ENCODE results near the gene CEP19. TPM values are rescaled to one million over a fixed set of nuclear protein-coding genes. Genes with fewer than 3 reads are reported as not detected.

The CEP19 gene
- total and polyA plus RNA-seq, 2 of the 8 experiments (the other 6 are each of a cell fraction or from before 2014, with no cell fraction given), result 0.95 to 1.6 TPM

GRCh38 chr3:196691386-196691785 is 20.7 kb downstream of the CEP19 start:
- H3K4me3 ChIP-seq (ENCODE audit: extremely low read depth in 1 of 4, insufficient read depth in 2 of 4, low read depth in 3 of 4, low read length in 4 of 4), result no peak overlapping the region
- H3K27ac ChIP-seq (ENCODE audit: low read depth, low read length), result no peak overlapping the region
- peaks cover 2 to 6% (median 2%) of the 10 kb centered on the region in 4 experiments; a peak in 6 of 7 replicates for H3K4me1 ChIP-seq (replicated peaks in 1 of 4; ENCODE audit: control insufficient read depth in 3 of 4, insufficient read depth in 4 of 4, low read length in 3 of 4)
- H3K23ac ChIP-seq (ENCODE audit: insufficient read length), result no peak overlapping the region
- no peak overlapping the region for H3K56ac ChIP-seq (replicated peaks; ENCODE audit: insufficient read length, low read depth, low read length)
- DNase-seq (ENCODE audit: low read depth in 1 of 2, low spot score in 2 of 2), result no peak
- no peak overlapping the region for H2AK5ac ChIP-seq (ENCODE audit: low read depth, low read length)
- no peak for FAIRE-seq
- no peaks in the 10 kb centered on the region for H3K9me3 ChIP-seq (ENCODE audit: insufficient read depth in 2 of 2, low read depth in 1 of 2, low read length in 1 of 2)
- H2BK12ac ChIP-seq (ENCODE audit: low read depth, low read length), result no peak overlapping the region
- ChIA-PET POLR2A (ENCODE audit: partially characterized antibody) (no interaction called here), CTCF (ENCODE audit: partially characterized antibody) (interaction anchor here (0.6 to 10.9 kb wide), 5 partner anchors 14 to 153 kb away, joined by 3 to 143 read pairs (median 5); no protein-coding TSS in a partner anchor)
- no peak overlapping the region for H3K9ac ChIP-seq (replicated peaks in 1 of 4; ENCODE audit: extremely low read depth in 1 of 4, low read depth in 3 of 4, low read length in 3 of 4)
- no peak overlapping the region for H2BK20ac ChIP-seq (ENCODE audit: low read length)
- H3K4me2 ChIP-seq (ENCODE audit: insufficient read depth in 1 of 2, low read depth in 2 of 2, low read length in 2 of 2), result no peak overlapping the region
- no peak overlapping the region for H2BK5ac ChIP-seq (ENCODE audit: low read depth, low read length)
- H3K23me2 ChIP-seq (ENCODE audit: low read depth, low read length), result peaks cover 14% of the 10 kb centered on the region; the same call in 1 of the 2 replicates
- no peaks in the 10 kb centered on the region for H3K27me3 ChIP-seq (replicated peaks in 1 of 4; ENCODE audit: control insufficient read depth in 3 of 4, extremely low read depth in 1 of 4, insufficient read depth in 3 of 4, low read length in 3 of 4)
- no peak overlapping the region for H2BK120ac ChIP-seq (replicated peaks; ENCODE audit: low read depth, low read length)
- 92% methylated on average over 7 of the region's 8 CpGs; no CpG with 5 or more reads in 1 of the 2 experiments for WGBS, 2 experiments (ENCODE audit: extremely low coverage in 1 of 2, insufficient coverage in 1 of 2, insufficient read length in 1 of 2, insufficient replicate concordance in 2 of 2, low coverage in 1 of 2, low lambda C conversion rate in 2 of 2, missing lambda C conversion rate in 1 of 2)
- H3K4ac ChIP-seq (replicated peaks; ENCODE audit: insufficient read length, low read depth, low read length), result no peak overlapping the region
- TF ChIP-seq POLR2AphosphoS5 (IDR thresholded peaks at IDR 0.05; ENCODE audit: low read depth, low read length), result no peak
- TF ChIP-seq EGR1 (IDR thresholded peaks at IDR 0.05; ENCODE audit: borderline replicate concordance, low read depth, low read length), result no peak
- no peak for TF ChIP-seq PHF8 (conservative IDR thresholded peaks at IDR 0.05; ENCODE audit: low read depth, low read length)
- peaks cover 0 to 6% of the 10 kb centered on the region in 2 experiments for H4K20me1 ChIP-seq (replicated peaks in 1 of 2; ENCODE audit: control insufficient read depth in 1 of 2, insufficient read depth in 2 of 2, low read length in 2 of 2)
- no peak overlapping the region for H3K14ac ChIP-seq (ENCODE audit: insufficient read length)
- H2BK15ac ChIP-seq (ENCODE audit: low read length), result no peak overlapping the region
- H3K18ac ChIP-seq (ENCODE audit: extremely low read depth, low read length), result no peak overlapping the region
- H4K8ac ChIP-seq (ENCODE audit: extremely low read depth, insufficient read depth, low read length), result no peak overlapping the region
- no peaks in the 10 kb centered on the region for H3K79me1 ChIP-seq (ENCODE audit: low read depth, low read length)
- H2AFZ ChIP-seq (ENCODE audit: low read length), result no peak overlapping the region
- no peaks in the 10 kb centered on the region for H3K36me3 ChIP-seq (ENCODE audit: control insufficient read depth in 2 of 4, insufficient read depth in 4 of 4, low read length in 3 of 4)
- no peaks in the 10 kb centered on the region for H3K79me2 ChIP-seq (ENCODE audit: control insufficient read depth in 1 of 2, insufficient read depth in 2 of 2, low read length in 2 of 2)
- H4K91ac ChIP-seq (replicated peaks; ENCODE audit: insufficient read length, low read length), result no peak overlapping the region
- no peak overlapping the region for H4K5ac ChIP-seq (ENCODE audit: insufficient read length, low read depth, low read length)
